GM21367 (cell line): ENCODE results near the gene ELP4.
"Not testable (repeated sequence)": the region's sequence is repeated elsewhere in the genome, so short reads cannot be mapped to it uniquely, and the experiment has no call there.

ENCODE experiments used
- ATAC-seq: cut with Tn5 transposase; IDR thresholded peaks from one replicate; pipeline ENCODE4 v1.9.1; 2021; ENCODE audit not compliant: unreplicated experiment

The ELP4 gene

GRCh38 chr11:31692466-31692865 is 182.9 kb downstream of the ELP4 start:
- ATAC-seq = no peak

GRCh38 chr11:31697049-31697448 is 187.5 kb downstream of the ELP4 start:
- ATAC-seq = peak; percentile 99

DNA sequence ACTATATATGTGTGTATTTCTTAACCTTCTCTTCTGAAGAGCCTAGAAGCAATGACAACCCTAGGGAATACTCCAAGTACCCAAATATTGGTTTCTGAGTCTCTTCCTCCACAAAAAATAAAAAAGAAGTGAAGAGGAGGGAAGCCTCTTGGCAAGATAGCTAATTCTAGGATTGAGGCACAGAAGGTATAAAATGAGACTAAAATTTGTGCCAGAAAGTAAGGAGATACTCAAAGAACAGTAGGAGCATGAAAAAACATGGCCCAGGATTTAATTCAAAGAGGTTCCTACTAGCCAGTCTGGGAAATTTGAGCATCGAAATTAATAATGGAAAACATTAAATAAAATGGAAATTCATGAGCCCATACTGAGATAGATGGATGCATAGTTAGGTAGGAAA is 189.5 kb downstream of the ELP4 start:
- no peak for ATAC-seq

DNA sequence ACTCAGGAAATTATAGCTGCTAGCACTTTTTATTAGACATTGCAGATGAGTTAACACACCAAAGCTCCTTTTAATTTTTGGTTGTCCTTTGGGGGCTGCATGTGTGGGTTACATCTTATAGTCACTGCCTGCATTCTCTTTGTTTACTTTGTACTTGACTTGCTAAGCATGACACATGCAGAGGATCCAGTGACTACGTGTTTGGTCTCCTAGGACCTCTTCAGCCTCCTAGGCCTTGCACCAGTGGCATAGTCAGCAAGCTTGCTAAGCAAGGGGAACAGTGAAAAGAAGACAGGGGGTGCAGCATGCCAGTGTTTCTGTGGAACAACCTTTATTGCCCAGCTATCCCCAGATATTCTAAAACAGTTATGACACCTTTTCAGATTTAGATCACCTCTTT is 193.4 kb downstream of the ELP4 start:
- ATAC-seq = no peak

GRCh38 chr11:31706357-31706756 is 196.8 kb downstream of the ELP4 start:
- ATAC-seq = no peak

DNA sequence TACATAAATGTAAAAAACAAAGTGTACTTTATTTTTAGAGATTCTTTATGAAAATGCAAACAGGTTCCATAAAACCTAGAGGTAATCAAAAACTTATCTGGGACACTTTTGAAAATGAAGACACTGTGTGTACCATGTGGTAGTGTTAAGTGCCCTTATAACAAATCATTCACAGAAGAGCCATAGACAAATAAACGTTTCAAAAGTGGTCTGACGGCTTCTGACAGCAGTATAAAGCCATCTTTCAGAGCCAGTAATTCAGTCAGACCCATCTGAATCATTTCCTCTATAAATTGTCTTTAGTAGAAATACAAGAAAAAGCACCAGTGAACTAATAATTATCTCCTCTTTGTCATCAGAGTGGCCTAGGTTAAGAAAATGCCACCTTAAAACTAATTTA is 201.6 kb downstream of the ELP4 start:
- no peak for ATAC-seq

DNA sequence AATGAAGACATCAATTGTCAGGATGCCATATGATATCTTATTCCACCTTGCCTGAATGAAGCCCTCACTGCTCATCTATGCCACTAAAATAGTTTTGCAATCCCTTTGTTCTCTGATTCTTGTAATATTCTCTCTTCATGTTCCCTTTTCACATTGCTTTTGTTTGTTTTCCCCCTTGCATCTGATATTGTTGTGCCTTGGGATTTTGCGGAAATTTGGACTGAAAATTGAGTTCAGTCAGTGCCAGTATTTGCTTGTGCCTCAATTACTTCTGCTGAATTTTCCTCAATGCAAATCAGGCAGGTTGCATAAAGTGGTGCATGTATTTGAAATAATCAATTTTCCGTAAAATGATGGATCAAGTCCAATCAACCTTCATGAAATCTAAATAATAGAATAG is 203.3 kb downstream of the ELP4 start:
- ATAC-seq = no peak

DNA sequence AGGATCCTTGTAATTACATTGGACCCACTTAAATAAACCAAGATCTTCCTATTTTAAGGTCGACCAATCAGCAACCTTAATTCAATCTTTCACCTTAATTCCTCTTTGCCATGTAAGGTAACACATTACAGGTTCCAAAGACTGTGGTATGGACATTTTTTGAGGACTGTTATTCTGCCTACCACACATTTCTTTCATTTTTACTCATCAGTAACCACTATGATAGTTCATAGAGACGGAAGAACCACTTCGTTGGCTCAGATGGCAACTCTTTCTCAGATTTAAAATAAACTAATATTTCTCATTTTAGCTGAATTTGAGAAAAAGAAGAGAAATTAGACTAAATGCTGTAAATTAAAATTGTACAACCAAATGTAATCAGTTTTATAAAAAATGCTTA is 205.3 kb downstream of the ELP4 start:
- ATAC-seq = no peak

- no peak for ATAC-seq
These were observed 210.7 kb downstream of the ELP4 start for GRCh38 chr11:31720225-31720624.

DNA sequence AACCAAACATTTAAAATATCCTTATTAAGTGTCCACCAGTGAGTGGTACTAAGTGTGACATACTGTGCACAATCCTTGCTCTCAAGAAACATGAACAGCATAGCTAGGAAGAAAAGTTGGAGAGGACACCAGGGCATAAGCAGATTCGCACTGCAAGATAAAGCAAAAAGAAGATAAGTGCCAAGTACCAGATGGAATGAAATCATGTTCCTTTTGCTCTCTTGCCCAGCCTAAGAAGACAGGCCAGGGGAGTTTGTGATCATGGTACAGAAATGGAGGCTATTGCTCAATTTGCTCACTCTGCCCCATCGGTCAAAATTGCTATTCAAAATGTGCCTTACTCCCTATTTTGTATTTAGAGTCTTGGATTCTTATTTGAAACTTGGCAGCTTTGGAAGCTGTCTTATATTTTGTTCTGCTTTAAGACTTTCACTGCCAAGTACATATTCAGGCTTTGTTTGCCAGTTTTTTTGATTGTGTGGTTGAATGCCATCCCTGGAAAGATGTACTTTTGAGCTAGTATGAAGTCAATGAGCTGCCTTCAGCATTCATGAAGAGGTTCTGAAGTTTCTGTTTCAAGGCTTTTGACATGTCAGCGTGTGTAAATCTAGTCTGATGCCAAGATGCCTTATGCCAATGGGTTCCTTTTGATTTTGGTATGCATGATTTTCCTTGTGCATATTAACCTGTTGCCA is 211.3 kb downstream of the ELP4 start:
- ATAC-seq = no peak

DNA sequence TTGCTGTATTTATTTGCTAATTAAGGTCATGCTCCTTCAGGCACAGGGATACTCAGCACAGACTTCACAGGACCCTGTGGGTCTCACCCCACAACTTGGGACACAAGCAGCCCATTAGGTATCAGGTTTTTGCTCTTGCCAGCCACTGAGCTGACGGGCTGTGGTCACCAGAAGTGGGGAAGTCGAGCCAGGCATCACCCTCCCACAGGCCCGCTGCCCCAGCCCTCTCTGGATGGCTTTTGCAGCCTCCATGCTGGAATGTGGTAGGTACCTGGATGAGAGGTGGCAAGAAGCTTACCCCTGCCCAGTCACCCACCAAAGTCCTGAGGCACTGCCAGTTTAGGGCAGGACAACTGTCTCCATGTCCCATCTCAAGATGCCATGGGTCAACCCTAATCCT is 213.2 kb downstream of the ELP4 start:
- ATAC-seq = no peak

- no peak for ATAC-seq
These were observed 215.6 kb downstream of the ELP4 start for GRCh38 chr11:31725176-31725575.

GRCh38 chr11:31728432-31728831 is 218.9 kb downstream of the ELP4 start:
- no peak for ATAC-seq

- ATAC-seq = no peak
These were observed 230.6 kb downstream of the ELP4 start for GRCh38 chr11:31740131-31740530.

- not testable (repeated sequence) for ATAC-seq
These were observed 231.3 kb downstream of the ELP4 start for GRCh38 chr11:31740731-31741368.

- ATAC-seq = no peak
These were observed 238.0 kb downstream of the ELP4 start for GRCh38 chr11:31747581-31747980.

DNA sequence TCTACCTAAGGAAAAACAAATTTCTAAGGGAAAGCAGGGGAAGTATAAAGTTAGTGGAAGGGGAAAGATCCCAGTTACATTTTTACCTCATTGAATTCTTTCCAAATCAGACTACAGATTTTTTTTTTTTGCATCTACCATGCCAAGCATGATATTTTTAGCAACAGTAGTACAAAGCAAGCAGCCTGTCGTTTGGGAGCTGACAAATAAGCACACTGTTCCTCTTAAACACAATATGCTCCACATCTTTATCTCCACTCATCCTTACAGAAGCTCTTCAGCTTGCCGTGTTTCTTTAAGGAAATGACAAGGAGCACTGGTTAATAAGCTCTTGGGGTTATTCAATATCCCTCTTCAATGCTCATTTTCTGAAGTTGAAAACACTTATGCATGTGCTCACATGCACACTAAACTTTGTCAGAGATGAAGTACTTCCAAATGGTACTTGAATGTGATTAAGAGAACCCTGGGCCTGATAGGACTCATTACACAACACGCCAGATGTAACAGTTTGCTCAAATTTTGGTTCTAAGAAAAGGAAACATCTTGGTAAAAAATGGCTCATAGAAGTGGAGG is 247.8 kb downstream of the ELP4 start:
- ATAC-seq = no peak

GRCh38 chr11:31761636-31762035 is 252.1 kb downstream of the ELP4 start:
- ATAC-seq = no peak

DNA sequence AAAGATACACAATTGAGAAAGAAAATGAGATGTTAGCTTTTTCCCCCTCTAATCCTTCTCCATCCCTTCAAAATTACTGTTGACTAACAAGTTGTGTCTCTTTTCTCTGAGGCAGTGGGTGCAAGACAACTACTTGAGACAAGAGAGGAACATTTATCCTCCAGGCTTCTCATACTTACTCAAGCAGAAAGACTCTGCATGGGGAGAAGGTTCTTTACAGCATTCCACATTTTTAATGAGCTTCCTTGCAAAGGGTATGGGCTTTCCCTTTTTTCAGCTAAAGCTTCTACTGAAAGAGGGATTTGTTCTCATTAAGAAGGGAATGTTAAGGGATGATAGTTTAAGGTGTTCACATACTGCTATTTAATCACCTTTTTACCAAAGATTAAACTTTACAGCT is 253.7 kb downstream of the ELP4 start:
- no peak for ATAC-seq

DNA sequence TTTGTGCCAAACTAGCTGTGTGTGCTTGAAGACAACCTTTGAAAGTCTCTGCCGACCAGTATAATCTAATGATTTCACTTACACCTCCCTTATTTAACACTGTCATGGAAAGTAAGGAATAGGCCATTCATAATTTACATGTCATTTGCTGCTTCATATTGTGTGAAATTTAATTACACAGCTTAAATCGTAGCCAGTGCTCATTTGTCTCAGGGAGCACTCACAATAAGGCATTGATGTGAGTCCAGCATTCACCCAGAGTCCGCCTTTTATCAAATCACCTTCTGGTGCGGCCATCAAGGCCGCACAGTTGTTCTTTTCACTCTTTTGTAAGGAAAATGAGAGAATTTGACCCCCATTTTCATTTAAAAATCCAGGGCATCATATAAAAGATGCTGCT is 254.7 kb downstream of the ELP4 start:
- ATAC-seq = no peak

- ATAC-seq = no peak
These were observed 255.2 kb downstream of the ELP4 start for GRCh38 chr11:31764766-31765165.

- ATAC-seq = no peak
These were observed 257.5 kb downstream of the ELP4 start for GRCh38 chr11:31767066-31767465.

GRCh38 chr11:31767685-31768084 is 258.1 kb downstream of the ELP4 start:
- ATAC-seq = no peak
